Astrocyte of the cerebellum (primary cell): ENCODE results near the gene CSH2.
A peak's percentile ranks its signal among the peaks of the same experiment; 100 is the strongest.
"Not testable (repeated sequence)": the region's sequence is repeated elsewhere in the genome, so short reads cannot be mapped to it uniquely, and the experiment has no call there.

Experiments used
- DNase-seq: peaks from one replicate; pipeline ENCODE4 v3.0.0-alpha.2; 2011; ENCODE audit warnings: low read depth
- H3K4me3 ChIP-seq: 2 replicates; pipeline ENCODE4 v1.5.1; 2011; ENCODE audit warnings: mild to moderate bottlenecking, low read depth, low read length, moderate library complexity
- in situ Hi-C: cut with HindIII; loops from 2 replicates; pipeline ENCODE4 v1.10.0; 2017; ENCODE audit warnings: low sequenced_read_pairs
- TF ChIP-seq, protein P1 (sequence below): IDR thresholded peaks from 2 replicates; pipeline ENCODE4 v1.5.1; 2012; ENCODE audit warnings: low read length, low read depth, moderate library complexity, mild to moderate bottlenecking; ENCODE audit errors: missing control alignments

The CSH2 gene

GRCh38 chr17:63845509-63845908, 28.0 kb downstream of the CSH2 start:
- no peak overlapping the region for H3K4me3 ChIP-seq
- in situ Hi-C loops: no loop called here
- TF ChIP-seq, protein P1, sequence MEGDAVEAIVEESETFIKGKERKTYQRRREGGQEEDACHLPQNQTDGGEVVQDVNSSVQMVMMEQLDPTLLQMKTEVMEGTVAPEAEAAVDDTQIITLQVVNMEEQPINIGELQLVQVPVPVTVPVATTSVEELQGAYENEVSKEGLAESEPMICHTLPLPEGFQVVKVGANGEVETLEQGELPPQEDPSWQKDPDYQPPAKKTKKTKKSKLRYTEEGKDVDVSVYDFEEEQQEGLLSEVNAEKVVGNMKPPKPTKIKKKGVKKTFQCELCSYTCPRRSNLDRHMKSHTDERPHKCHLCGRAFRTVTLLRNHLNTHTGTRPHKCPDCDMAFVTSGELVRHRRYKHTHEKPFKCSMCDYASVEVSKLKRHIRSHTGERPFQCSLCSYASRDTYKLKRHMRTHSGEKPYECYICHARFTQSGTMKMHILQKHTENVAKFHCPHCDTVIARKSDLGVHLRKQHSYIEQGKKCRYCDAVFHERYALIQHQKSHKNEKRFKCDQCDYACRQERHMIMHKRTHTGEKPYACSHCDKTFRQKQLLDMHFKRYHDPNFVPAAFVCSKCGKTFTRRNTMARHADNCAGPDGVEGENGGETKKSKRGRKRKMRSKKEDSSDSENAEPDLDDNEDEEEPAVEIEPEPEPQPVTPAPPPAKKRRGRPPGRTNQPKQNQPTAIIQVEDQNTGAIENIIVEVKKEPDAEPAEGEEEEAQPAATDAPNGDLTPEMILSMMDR: no peak
- no peak for DNase-seq

GRCh38 chr17:63843910-63844677, 29.4 kb downstream of the CSH2 start:
- TF ChIP-seq, protein P1: no peak
- no peak for DNase-seq
- in situ Hi-C loops: no loop called here
- H3K4me3 ChIP-seq: no peak overlapping the region

GRCh38 chr17:63843387-63843888, 30.0 kb downstream of the CSH2 start:
- DNase-seq, in situ Hi-C loops: not testable (repeated sequence)
- peak overlapping the region; percentile 85 for H3K4me3 ChIP-seq

DNA sequence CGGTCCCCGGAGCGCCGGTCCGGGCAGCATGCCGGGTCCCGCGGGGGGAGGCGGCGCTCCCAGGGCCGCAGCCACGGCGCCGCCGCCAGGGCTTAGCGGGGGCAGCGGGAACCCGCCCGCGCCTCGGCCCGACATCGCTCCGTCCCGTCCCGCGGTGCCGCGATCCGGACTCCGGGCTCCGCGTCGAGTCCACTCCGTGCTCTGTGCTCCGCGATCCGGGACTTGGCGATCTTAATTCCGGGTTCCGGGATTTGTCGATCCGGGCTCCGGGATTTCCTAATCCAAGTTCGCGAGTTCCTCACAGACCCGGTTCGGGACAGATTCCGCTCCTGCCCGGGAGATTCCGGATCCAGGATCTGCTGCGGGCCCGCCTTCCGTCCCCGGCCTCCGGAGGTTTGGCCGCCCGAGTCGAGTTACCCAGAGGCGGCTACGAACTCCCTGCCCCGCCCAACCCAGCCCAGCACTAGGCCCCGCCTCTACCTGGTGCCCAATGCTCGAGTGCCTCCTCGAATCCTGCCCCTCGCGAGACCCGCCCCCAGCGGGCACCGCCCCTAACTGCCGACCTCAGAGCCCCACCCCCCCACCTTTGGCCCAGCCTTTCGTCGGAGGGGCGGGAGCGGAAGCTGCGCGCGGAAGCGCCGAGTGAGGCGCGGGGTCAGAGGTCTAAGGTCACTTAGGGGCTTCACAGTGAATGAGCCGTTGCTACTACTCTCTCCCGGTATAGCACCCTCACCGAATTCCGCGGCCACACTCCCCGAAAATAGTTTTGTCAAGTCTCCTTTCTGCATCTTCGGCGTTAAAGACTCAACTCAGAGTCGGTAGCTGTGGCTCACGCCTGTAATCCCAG, 30.7 kb downstream of the CSH2 start, which contains the start of gene SMARCD2:
Gene SMARCD2 (minus strand): TSS at position 146 of the 847 bp plus-strand sequence. CDS start 11 bp downstream, at position 135.
- peak within 1 kb of the TSS; percentile 85 for H3K4me3 ChIP-seq
- DNase-seq: peak; percentile 99
- in situ Hi-C loops: no loop called here
- TF ChIP-seq, protein P1: no peak

- TF ChIP-seq, protein P1: no peak
- DNase-seq: no peak
- H3K4me3 ChIP-seq: peak overlapping the region; percentile 85
- in situ Hi-C loops: no loop called here
Measured at GRCh38 chr17:63842173-63842539, 31.3 kb downstream of the CSH2 start.

- no peak for DNase-seq
- in situ Hi-C loops: no loop called here
- TF ChIP-seq, protein P1: no peak
- H3K4me3 ChIP-seq: peak overlapping the region; percentile 85
Measured at GRCh38 chr17:63841350-63842172, 31.9 kb downstream of the CSH2 start.
